ENCODE measurements around the gene ATP2B3. TPM values are rescaled to one million over a fixed set of nuclear protein-coding genes. Genes with fewer than 3 reads are reported as not detected.

Gene ATP2B3
- total RNA-seq, 1 donor from 2014 or later, result 0.37 TPM

DNA sequence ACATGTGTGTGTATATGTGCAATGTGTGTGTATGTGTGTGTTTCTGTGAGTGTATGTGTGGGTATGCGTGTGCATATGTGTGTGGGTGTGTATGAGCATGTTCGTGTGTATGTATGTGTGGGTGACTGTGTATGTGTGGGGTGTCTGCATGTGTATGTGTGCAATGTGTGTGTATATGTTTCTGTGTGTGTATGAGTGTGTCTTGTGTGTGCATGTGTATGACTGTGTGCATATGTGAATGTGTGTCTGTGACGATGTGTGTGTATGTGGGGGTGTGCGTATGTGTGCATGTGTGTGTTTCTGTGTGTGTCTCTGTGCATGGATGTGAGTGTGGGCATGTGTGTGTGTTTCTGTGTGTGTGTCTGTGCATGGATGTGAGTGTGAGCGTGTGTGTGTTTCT, 4.2 kb upstream of the ATP2B3 start:
- peaks cover 10% of the 10 kb centered on the region for H3K4me1 Mint-ChIP-seq (ENCODE audit: low read depth)
- H3K27me3 Mint-ChIP-seq (ENCODE audit: low read depth), result peaks cover 6% of the 10 kb centered on the region
- no peak overlapping the region for H3K4me3 Mint-ChIP-seq (ENCODE audit: unreplicated experiment)
- H3K9me3 Mint-ChIP-seq (ENCODE audit: low read depth), result no peaks in the 10 kb centered on the region
- TF ChIP-seq, protein P1, sequence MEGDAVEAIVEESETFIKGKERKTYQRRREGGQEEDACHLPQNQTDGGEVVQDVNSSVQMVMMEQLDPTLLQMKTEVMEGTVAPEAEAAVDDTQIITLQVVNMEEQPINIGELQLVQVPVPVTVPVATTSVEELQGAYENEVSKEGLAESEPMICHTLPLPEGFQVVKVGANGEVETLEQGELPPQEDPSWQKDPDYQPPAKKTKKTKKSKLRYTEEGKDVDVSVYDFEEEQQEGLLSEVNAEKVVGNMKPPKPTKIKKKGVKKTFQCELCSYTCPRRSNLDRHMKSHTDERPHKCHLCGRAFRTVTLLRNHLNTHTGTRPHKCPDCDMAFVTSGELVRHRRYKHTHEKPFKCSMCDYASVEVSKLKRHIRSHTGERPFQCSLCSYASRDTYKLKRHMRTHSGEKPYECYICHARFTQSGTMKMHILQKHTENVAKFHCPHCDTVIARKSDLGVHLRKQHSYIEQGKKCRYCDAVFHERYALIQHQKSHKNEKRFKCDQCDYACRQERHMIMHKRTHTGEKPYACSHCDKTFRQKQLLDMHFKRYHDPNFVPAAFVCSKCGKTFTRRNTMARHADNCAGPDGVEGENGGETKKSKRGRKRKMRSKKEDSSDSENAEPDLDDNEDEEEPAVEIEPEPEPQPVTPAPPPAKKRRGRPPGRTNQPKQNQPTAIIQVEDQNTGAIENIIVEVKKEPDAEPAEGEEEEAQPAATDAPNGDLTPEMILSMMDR (IDR thresholded peaks at IDR 0.05), result no peak
- H3K36me3 Mint-ChIP-seq (ENCODE audit: low read depth), result peaks cover 3% of the 10 kb centered on the region
- no peak overlapping the region for H3K27ac Mint-ChIP-seq (ENCODE audit: unreplicated experiment)
- no peak for DNase-seq (ENCODE audit: low spot score)

DNA sequence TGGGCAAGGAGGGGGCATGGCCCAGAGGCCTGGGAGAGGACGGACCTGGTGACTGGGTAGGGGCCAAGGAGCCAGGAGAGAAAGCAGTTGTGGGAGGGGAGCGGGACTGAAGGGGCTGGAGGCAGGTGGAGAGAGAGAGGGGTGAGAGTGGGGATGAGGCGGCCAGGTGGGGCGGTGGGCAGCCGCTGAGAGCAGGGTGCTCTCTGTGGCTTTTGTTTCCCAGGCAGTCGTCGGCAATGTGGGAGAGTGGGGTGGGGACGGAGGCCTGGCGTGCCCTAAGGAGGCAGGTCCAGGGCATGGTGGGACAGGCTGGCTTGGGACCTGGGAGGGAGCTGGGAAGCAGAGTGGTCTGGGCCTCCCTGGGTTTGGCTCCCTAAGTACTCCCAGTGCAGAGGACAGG, 3.2 kb upstream of the ATP2B3 start:
- Mint-ChIP-seq H3K36me3 (ENCODE audit: low read depth) (no peaks in the 10 kb centered on the region), H3K27me3 (ENCODE audit: low read depth) (peaks cover 9% of the 10 kb centered on the region), H3K4me3 (ENCODE audit: unreplicated experiment) (no peak overlapping the region), H3K27ac (ENCODE audit: unreplicated experiment) (no peak overlapping the region), H3K9me3 (ENCODE audit: low read depth) (no peaks in the 10 kb centered on the region), H3K4me1 (ENCODE audit: low read depth) (peaks cover 6% of the 10 kb centered on the region)
- TF ChIP-seq, protein P1 (IDR thresholded peaks at IDR 0.05), result no peak
- DNase-seq (ENCODE audit: low spot score), result no peak

DNA sequence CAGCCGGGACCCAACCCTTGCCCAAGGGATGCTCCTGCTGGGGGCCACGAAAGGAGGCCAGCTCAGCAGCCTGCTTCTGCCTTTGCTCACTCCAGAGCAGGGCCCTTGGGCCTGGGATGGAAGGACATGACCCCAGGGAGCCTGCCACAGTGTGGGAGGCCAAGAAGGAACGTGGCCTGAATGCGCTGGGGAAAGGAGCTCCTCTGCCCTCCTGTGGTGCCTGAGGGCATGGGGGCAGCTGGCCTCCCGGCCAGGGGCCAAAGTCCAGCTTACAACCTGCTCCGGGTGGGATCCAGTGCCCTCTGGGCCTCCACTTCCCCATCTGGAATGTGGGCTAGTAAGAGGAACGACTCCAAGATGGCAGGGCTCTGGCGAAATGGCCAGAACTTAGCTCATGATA, 2.0 kb upstream of the ATP2B3 start:
- TF ChIP-seq, protein P1 (IDR thresholded peaks at IDR 0.05), result no peak
- peaks cover 6% of the 10 kb centered on the region for H3K4me1 Mint-ChIP-seq (ENCODE audit: low read depth)

DNA sequence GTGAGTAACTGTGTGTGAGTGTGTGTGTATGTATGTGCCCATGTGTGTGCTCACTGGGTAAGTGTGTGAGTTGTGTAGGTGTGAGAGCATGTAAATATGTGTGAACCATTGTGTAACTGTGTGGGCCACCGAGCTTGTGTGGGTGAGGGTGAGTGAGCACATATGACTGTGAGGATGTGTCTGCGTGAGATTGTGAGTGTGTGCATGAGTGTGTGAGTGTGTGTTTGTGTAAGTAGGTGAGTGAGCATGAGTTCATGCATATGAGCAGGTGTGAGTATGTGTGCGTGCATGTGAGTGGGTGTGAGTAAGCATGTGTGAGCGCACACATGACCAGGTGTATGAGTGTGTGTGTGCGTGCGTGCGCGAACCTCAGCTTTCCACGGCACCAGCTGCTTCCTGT, 1.4 kb upstream of the ATP2B3 start:
- Mint-ChIP-seq H3K4me1 (ENCODE audit: low read depth) (peaks cover 7% of the 10 kb centered on the region), H3K36me3 (ENCODE audit: low read depth) (no peaks in the 10 kb centered on the region), H3K27me3 (ENCODE audit: low read depth) (peaks cover 9% of the 10 kb centered on the region), H3K9me3 (ENCODE audit: low read depth) (no peaks in the 10 kb centered on the region), H3K4me3 (ENCODE audit: unreplicated experiment) (peak overlapping the region; percentile 1), H3K27ac (ENCODE audit: unreplicated experiment) (peak overlapping the region; percentile 58)
- DNase-seq (ENCODE audit: low spot score), result no peak
- TF ChIP-seq, protein P1 (IDR thresholded peaks at IDR 0.05), result no peak

More for the DNA sequence above, 2.0 kb upstream of the ATP2B3 start:
- H3K4me3 Mint-ChIP-seq (ENCODE audit: unreplicated experiment), result no peak overlapping the region
- H3K27ac Mint-ChIP-seq (ENCODE audit: unreplicated experiment), result peak overlapping the region; percentile 32
- peaks cover 9% of the 10 kb centered on the region for H3K27me3 Mint-ChIP-seq (ENCODE audit: low read depth)
- no peaks in the 10 kb centered on the region for H3K9me3 Mint-ChIP-seq (ENCODE audit: low read depth)
- no peaks in the 10 kb centered on the region for H3K36me3 Mint-ChIP-seq (ENCODE audit: low read depth)
- no peak for DNase-seq (ENCODE audit: low spot score)

DNA sequence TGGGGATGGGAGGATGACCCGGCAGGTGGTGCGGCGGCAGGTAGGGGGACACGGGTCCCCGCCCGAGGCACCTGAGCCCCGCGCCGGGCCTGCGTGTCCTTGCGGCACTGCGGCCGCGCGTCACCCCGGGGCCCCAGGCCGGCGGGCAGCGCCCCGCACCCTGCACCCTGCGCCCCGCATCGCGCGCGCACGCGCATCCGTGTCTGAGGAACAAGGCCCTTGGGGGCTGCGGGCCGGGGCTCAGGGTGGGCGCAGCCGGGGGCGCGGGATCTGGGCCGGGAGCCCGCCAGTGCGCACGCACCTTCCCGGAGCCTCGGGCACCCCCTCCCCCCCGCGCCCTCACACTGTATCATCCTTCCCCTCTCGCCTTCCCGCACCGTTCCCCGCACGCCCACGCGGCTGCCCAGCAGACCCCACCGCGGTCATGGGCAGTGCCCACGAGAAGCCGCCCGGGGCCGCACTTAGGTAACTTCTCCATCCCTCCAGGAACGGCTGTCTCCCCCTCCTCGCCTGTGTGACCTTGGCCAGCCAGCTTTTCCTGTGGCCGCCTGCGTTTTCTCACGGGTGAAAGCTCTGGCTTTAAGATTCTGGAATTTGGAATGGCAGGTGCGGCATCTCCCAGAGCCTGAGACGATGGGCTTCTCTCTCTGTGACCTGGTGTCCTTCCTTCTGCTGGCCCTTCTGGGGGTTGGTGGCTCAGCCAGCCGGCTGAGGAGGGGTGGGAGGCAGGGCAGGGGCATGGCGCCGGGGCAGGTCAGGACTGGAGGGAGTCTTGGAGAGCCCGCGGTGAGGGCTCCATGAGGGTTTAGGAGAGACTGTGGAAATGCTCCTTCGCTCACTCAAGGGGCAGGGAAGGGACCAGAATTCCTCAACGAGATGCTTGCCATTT, 748 bp downstream of the ATP2B3 start:
- Mint-ChIP-seq H3K9me3 (ENCODE audit: low read depth) (no peaks in the 10 kb centered on the region), H3K36me3 (ENCODE audit: low read depth) (no peaks in the 10 kb centered on the region), H3K27ac (ENCODE audit: unreplicated experiment) (peak overlapping the region; percentile 22), H3K4me3 (ENCODE audit: unreplicated experiment) (peak overlapping the region; percentile 47), H3K27me3 (ENCODE audit: low read depth) (peaks cover 9% of the 10 kb centered on the region), H3K4me1 (ENCODE audit: low read depth) (peaks cover 8% of the 10 kb centered on the region)
- TF ChIP-seq, protein P1 (IDR thresholded peaks at IDR 0.05), result no peak
- DNase-seq (ENCODE audit: low spot score), result no peak
